GM12892 (cell line): Measurements from ENCODE around the gene PTPRN2.

Experiments used
- DNase-seq: peaks from one replicate; pipeline ENCODE4 v3.0.0; 2011; ENCODE audit not compliant: insufficient read length
- FAIRE-seq: peaks from 2 replicates; lab custom pipeline; 2011; peaks lifted over from hg19 to GRCh38; lab: Jason Lieb, UNC
- POLR2A ChIP-seq: IDR thresholded peaks from 2 replicates; pipeline ENCODE4 v1.6.1; 2011; ENCODE audit warnings: low read depth, low read length, control low read depth
- POLR2AphosphoS5 ChIP-seq: IDR thresholded peaks from 2 replicates; pipeline ENCODE4 v1.6.1; 2011; ENCODE audit warnings: low read depth, low read length, control low read depth
- TAF1 ChIP-seq: IDR thresholded peaks from 2 replicates; pipeline ENCODE4 v1.6.1; 2011; ENCODE audit warnings: low read depth, mild to moderate bottlenecking, control low read depth, low read length, borderline replicate concordance

Gene PTPRN2

DNA sequence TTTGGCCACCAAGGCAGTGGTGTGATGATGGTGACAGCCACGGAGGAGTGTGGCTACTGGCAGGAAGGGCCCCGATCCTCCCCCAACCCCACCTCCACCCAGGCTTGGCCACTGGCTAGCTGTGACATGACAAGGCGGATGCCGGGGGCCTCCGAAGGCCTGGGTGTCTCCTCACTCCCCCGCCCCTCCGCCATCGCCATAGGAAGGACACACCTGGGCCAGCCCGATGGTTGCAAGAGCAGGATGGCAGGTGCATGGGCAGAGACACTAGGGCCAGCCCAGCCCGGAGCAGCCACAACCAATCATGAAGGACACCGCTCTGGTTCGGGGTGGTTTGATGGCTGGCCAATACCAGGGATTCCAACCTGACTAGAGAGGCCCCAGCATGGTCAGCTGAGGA, 81.0 kb downstream of the PTPRN2 start:
- DNase-seq (no peak), FAIRE-seq (no peak)
- TF ChIP-seq POLR2A: no peak
- TF ChIP-seq POLR2AphosphoS5: no peak
- no peak for TF ChIP-seq TAF1

DNA sequence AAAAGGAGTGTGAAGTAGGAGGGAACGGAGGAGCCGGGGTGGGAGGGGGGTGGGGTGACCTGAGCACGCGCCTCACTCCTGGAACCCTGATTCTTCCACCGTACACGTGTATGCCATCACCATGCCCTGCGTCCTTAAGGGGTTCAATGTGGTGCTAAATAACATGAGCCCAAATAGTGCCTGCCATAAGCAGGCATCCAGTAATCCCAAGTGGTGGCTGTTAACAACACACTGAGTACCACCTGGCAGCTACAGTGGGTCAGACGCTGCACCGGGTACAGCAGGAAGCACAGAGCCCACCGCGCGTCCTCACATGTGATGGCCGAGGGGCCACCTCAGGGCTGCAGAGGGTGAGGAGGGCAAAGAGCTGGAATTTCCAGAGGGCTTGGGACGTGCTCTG, 81.9 kb downstream of the PTPRN2 start:
- TF ChIP-seq POLR2A (no peak), TAF1 (no peak), POLR2AphosphoS5 (no peak)
- DNase-seq (no peak), FAIRE-seq (no peak)

DNA sequence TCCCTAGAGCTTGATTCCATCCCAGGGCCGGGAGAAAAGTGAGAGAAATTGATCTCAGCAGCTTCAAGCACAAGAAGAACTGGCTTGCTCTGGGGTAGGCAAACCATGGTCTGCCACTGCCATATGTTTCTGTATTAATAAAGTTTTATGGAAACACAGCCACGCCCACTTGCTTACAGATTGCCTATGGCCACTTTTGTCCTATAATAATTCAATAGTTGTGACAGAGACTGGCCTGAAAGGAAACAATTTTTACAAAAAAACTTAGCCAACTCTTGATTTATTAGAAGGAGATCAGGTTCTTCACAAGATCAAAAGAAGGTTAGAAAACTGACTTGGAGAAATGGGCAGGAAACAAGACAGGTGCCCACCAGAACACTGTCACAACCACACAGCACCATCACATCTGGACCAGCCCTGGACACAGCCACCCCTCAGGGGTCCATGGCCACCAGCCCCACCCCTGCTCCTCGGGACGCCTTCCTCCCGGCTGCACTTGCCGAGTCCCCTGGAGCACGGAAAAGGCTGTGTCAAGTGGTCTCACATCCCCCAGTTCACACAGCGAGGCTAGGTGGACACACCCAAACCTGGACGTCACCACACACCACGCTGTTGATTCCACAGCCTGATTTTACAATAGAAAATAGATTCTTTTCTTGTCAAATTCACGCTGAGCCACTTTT, 85.4 kb downstream of the PTPRN2 start:
- FAIRE-seq: no peak
- DNase-seq: no peak
- no peak for TF ChIP-seq POLR2AphosphoS5
- TF ChIP-seq TAF1: no peak
- no peak for TF ChIP-seq POLR2A

- DNase-seq (no peak), FAIRE-seq (no peak)
- TF ChIP-seq TAF1 (no peak), POLR2A (no peak), POLR2AphosphoS5 (no peak)
Observed at GRCh38 chr7:158501393-158502067, 86.1 kb downstream of the PTPRN2 start.

GRCh38 chr7:158500651-158501052, 87.0 kb downstream of the PTPRN2 start:
- TF ChIP-seq POLR2AphosphoS5: no peak
- DNase-seq: no peak
- no peak for FAIRE-seq

- no peak for FAIRE-seq
- no peak for DNase-seq
- TF ChIP-seq POLR2AphosphoS5: no peak
Observed at GRCh38 chr7:158499082-158499455, 88.6 kb downstream of the PTPRN2 start.

GRCh38 chr7:158498443-158499081, 89.1 kb downstream of the PTPRN2 start:
- no peak for TF ChIP-seq POLR2AphosphoS5
- no peak for TF ChIP-seq TAF1
- TF ChIP-seq POLR2A: no peak
- no peak for FAIRE-seq
- no peak for DNase-seq

DNA sequence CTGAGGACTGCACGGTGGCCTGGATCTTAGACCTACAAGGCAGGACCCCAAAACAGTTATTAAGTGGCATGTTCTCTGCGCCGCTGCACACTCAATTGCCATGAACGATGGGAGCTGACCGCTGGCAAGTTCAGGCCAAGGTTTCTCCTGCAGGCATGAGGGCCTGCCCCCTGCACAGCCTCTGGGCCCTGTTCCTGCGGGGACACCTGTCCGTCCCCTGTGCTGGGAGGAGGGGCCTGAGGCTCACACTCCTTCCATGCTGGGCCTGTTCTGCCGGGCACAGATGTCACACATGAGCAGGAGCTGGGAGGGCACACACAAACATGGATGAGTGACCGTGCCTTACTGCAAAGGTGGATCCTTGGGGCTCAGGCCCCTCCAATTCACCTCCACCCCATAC, 90.0 kb downstream of the PTPRN2 start:
- FAIRE-seq: no peak
- DNase-seq: no peak
- TF ChIP-seq POLR2AphosphoS5 (no peak), POLR2A (no peak)

DNA sequence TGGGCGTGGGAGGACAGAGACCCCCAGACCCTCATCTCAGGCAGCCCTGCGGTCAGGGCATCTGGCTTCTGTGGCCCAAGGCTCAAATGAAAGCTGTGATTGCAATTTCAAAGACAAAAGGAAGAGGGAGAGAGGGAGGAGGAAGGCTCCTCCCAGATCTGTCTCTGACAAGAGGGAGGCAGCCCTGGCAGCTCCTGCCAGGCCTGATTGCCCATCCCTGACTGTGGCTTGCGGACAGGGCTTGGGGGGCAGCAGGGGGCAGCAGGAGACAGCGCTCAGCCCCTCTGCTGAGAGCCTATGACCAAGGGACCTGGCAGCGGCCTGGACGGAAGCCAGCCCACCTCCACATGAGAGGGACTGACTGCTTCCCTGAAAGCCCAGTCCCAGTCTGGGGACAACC, 91.8 kb downstream of the PTPRN2 start:
- TF ChIP-seq POLR2A: no peak
- no peak for TF ChIP-seq TAF1
- TF ChIP-seq POLR2AphosphoS5: no peak
- no peak for DNase-seq
- no peak for FAIRE-seq

DNA sequence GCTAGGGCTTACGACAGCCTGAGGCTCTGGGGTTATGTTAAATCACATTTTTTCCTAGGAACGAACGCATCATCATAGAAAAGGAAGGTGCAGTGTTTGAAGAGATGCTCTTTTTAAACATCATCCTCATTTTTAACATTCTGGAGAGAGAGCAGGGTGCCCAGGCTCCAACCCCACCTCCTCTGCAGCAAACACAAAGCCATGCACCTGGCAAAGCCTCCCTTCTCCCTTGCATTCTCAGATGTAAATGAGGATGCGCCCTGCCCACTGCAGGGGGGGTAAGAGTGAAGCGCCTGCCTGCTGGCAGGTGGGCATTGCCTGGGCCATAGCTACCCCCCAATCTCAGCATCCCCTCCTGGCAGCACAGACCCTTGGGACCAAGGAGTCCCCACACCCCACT, 92.4 kb downstream of the PTPRN2 start:
- FAIRE-seq: no peak
- no peak for DNase-seq
- TF ChIP-seq POLR2A: no peak
- no peak for TF ChIP-seq POLR2AphosphoS5
- TF ChIP-seq TAF1: no peak

DNA sequence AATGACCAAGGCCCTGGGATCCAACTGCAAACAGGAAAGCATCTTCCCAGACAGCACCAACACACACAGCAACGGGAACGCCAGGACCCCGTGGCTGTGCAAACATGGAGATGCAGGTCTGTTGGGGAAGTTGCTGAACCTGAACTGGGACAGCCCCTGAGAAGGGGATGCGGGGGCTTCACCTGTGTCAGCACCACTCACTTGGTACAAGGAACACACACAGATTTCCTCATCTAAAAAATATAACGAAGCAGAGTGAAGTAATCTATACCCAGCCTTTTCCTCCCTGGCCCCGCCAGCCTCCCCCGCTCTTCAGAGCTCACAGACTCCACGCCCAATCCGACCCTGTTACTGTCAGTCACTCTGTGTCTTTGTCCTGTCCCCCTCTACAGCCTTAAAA, 93.0 kb downstream of the PTPRN2 start:
- TF ChIP-seq TAF1: no peak
- no peak for TF ChIP-seq POLR2A
- TF ChIP-seq POLR2AphosphoS5: no peak
- no peak for DNase-seq
- no peak for FAIRE-seq

DNA sequence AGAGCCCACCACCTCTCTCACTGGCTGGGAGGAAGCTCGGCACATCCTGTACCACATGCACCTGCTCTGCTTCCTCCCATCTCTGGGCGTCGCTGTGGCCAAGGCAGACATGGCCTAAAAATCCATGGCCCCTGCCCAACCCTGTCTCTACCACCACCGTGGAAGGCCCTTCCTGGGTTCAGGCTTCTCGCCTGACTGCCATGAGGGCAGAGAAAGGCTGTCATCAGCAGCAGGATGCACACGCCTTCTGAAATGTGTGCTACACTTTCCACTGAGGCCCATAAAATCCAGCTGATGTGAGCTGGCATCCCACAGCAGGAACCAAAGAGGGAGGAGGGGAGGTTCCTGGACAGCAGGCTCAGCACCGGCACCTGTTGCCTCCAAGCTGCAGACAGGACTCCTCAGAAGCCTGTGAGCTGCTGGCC, 93.4 kb downstream of the PTPRN2 start:
- no peak for FAIRE-seq
- TF ChIP-seq TAF1: no peak
- TF ChIP-seq POLR2AphosphoS5: no peak
- no peak for TF ChIP-seq POLR2A
- no peak for DNase-seq

DNA sequence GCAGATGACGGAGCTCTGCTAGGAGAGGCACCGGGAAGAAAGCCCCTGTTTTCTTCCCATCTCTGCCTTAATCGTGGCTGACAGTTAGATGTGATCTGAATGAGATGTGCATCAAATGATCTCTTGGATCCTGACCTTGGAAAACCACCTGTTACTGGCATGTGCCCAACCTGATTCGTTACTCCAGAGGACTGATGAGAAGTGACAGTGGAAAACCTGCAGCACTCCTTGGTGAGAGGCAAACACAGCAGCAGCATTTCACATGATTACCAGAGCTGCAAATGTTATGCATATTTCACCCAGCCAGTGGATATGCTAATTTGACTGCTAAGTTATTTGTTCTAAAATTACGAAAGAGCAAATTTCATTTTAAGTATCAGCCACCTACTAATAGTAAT, 95.3 kb downstream of the PTPRN2 start:
- TF ChIP-seq POLR2A: no peak
- TF ChIP-seq POLR2AphosphoS5: no peak
- TF ChIP-seq TAF1: no peak
- FAIRE-seq (no peak), DNase-seq (no peak)
